K562 (cell line): ENCODE measurements around the gene WNT7A. TPM values are rescaled to one million over a fixed set of nuclear protein-coding genes. Genes with fewer than 3 reads are reported as not detected.

Source experiments
- ADNP ChIP-seq: fragments of 200-800 bp; sonication (Bioruptor generic); IDR thresholded peaks from 2 replicates; pipeline ENCODE4 v1.6.1; 2016; ENCODE audit warnings: missing genetic modification characterization, missing compliant biosample characterization
- DIDO1 ChIP-seq: fragments of 450-650 bp; IDR thresholded peaks from 2 replicates; pipeline ENCODE4 v1.6.1; 2016; ENCODE audit warnings: low read depth, missing biosample characterization, missing genetic modification characterization
- HLTF ChIP-seq: fragments of 450-650 bp; IDR thresholded peaks from 2 replicates; pipeline ENCODE4 v1.6.1; 2016
- HMGN3 ChIP-seq: IDR thresholded peaks from 2 replicates; pipeline ENCODE4 v1.6.1; 2011; ENCODE audit warnings: borderline replicate concordance, low read depth, mild to moderate bottlenecking, mixed read lengths, low read length; ENCODE audit not compliant: insufficient read length; ENCODE audit errors: extremely low read depth
- KLF1 ChIP-seq: fragments of 450-650 bp; IDR thresholded peaks from 2 replicates; pipeline ENCODE4 v1.6.1; 2016; ENCODE audit warnings: missing genetic modification characterization, missing compliant biosample characterization
- KLF10 ChIP-seq: fragments of 250-450 bp; sonication (Bioruptor Pico); IDR thresholded peaks from 2 replicates; pipeline ENCODE4 v1.6.1; 2021; ENCODE audit warnings: matching md5 sums
- KLF13 ChIP-seq: fragments of 450-650 bp; IDR thresholded peaks from 2 replicates; pipeline ENCODE4 v1.6.1; 2016; ENCODE audit warnings: missing genetic modification characterization, low read depth, mild to moderate bottlenecking, missing compliant biosample characterization, moderate library complexity, borderline replicate concordance
- MTA2 ChIP-seq: fragments of 450-650 bp; IDR thresholded peaks from 2 replicates; pipeline ENCODE4 v1.6.1; 2016; ENCODE audit warnings: low read depth
- NFRKB ChIP-seq: fragments of 450-650 bp; IDR thresholded peaks from 2 replicates; pipeline ENCODE4 v1.6.1; 2016; ENCODE audit warnings: low read depth
- PYGO2 ChIP-seq: fragments of 450-650 bp; IDR thresholded peaks from 2 replicates; pipeline ENCODE4 v1.6.1; 2016; ENCODE audit warnings: mild to moderate bottlenecking, missing genetic modification characterization, moderate library complexity, missing compliant biosample characterization
- RBM14 ChIP-seq: fragments of 200-400 bp; formaldehyde crosslinking; IDR thresholded peaks from 2 replicates; pipeline ENCODE4 v1.6.1; 2018; ENCODE audit warnings: low read depth, mild to moderate bottlenecking, low read length, moderate library complexity, borderline replicate concordance; ENCODE audit not compliant: insufficient read depth
- SNRNP70 ChIP-seq: fragments of 200-400 bp; formaldehyde crosslinking; optimal IDR thresholded peaks from 2 replicates; pipeline ENCODE3; 2017; ENCODE audit warnings: low read depth, low read length
- TCFL5 ChIP-seq: fragments of 250-450 bp; sonication (Bioruptor Pico); conservative IDR thresholded peaks from 2 replicates; pipeline ENCODE4 v1.6.1; 2021; ENCODE audit warnings: mild to moderate bottlenecking, moderate library complexity, matching md5 sums
- WHSC1 ChIP-seq: IDR thresholded peaks from one replicate; pipeline ENCODE4 v1.6.1; 2012; ENCODE audit warnings: low read length, control low read depth, inconsistent platforms
- ZBTB49 ChIP-seq: sonication (generic); formaldehyde crosslinking; IDR thresholded peaks from 2 replicates; pipeline ENCODE4 v1.8.0; 2022; ENCODE audit warnings: missing genetic modification reagents, mild to moderate bottlenecking, borderline replicate concordance
- ZC3H4 ChIP-seq: sonication (generic); formaldehyde crosslinking; IDR thresholded peaks from 2 replicates; pipeline ENCODE4 v1.9.0; 2021; ENCODE audit warnings: missing genetic modification reagents, borderline replicate concordance
- ZNF398 ChIP-seq: fragments of 250-450 bp; sonication (Bioruptor Pico); IDR thresholded peaks from 2 replicates; pipeline ENCODE4 v1.8.0; 2021; ENCODE audit warnings: moderate library complexity, mild to moderate bottlenecking, inconsistent platforms
- ZNF512 ChIP-seq: IDR thresholded peaks from 2 replicates; pipeline ENCODE4 v1.6.1; 2016; ENCODE audit warnings: missing genetic modification characterization, missing compliant biosample characterization
- polyA plus RNA-seq, 8 experiments: library from polyadenylated mRNA; depleted of rRNA in 4 of 8; stranded (reverse) in 5 of 8; unstranded in 3 of 8; fragments of >200 nt; fragmentation: Nextera tagmentation in 2 of 8; fragmentation: Illumina TruSeq in 1 of 8; extraction: Ambion mirVana in 2 of 8; extraction: Trizol in 1 of 8; gene quantifications; 2 replicates each; pipeline versions ENCODE4 v1.2.1 to v1.2.3, GENCODE V29; 2011 to 2014; ENCODE audit warnings: inconsistent platforms in 1 of 8, missing spikeins in 1 of 8
- total RNA-seq, 7 experiments: library from RNA; depleted of rRNA in 6 of 7; stranded (reverse); fragments of >200 nt in 6 of 7; fragmentation: Illumina TruSeq in 2 of 7; extraction: Trizol in 2 of 7; gene quantifications; 2 replicates each; pipeline versions ENCODE4 v1.2.1 to v1.2.3, GENCODE V29; 2011 to 2021; ENCODE audit warnings: low replicate concordance in 1 of 7
- TF ChIP-seq, protein P1 (sequence below): fragments of 450-650 bp; IDR thresholded peaks from 2 replicates; pipeline ENCODE4 v1.6.1; 2018; ENCODE audit warnings: mild to moderate bottlenecking, low read depth; ENCODE audit not compliant: partially characterized antibody
- TF ChIP-seq, protein P2 (sequence below): sonication (generic); formaldehyde crosslinking; IDR thresholded peaks from 2 replicates; pipeline ENCODE4 v1.9.0; 2022; ENCODE audit warnings: mild to moderate bottlenecking, missing genetic modification reagents

The WNT7A gene
- total and polyA plus RNA-seq, 9 of the 15 experiments (the other 6 are each of a cell fraction or from before 2014, with no cell fraction given), result 0.03 TPM; not detected in 8

DNA sequence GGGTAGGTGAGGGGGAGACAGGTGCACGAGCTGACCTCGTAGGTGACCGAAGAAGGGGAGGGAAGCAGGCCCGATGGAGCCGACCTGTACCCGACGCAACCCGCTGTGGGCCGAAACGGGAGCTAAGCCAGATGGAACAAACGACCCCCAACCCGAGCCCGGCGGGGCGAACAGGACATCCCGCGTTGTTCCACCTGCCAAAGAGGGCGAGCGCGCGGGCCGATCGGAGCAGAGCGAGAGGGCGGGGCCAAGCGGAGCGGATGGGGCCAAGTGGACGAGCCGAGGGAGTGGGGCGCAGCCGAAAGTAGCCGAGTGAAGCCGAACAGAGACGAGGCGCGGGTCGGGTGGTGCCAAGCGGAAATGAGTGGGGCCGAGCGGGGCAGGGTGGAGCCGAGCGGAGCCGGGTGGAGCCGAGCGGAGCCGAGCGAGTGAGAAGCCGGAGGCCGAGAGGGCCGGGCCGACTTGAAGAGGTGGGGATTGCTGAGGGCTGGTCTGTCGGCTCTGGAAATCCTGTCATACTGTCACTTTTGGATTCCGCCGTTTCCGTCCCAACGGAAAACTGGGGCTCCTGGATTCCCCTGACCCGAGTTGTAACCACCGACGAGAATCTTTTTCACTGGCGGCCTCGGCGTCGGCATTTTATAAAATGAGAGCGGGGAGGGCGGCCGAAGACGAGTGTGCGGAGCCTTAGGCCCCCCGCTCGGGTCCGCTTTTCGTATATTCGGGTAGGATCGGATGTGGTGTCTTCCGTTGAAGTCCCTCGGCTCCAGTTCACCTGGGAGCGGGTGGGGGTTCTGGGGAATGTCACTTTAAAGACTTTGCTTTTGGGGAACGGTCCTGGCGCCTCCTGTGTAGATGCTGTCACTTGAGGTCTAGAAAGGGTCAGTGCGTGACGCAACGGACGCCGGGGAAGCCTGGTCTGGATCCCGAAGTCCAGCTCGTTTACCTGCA lies 15.6 kb upstream of the WNT7A start (continued):
- TF ChIP-seq ZC3H4 (CRISPR knock-in tag), result no peak
- TF ChIP-seq ZBTB49, result no peak
- no peak for TF ChIP-seq ADNP (tag)
- TF ChIP-seq PYGO2 (tag), result no peak
- no peak for TF ChIP-seq SNRNP70
- TF ChIP-seq HMGN3, result peak; percentile 57
- no peak for TF ChIP-seq DIDO1 (tag)
- no peak for TF ChIP-seq ZNF398 (CRISPR knock-in tag)
- no peak for TF ChIP-seq TCFL5 (CRISPR knock-in tag)
- TF ChIP-seq NFRKB, result no peak
- TF ChIP-seq, protein P1, sequence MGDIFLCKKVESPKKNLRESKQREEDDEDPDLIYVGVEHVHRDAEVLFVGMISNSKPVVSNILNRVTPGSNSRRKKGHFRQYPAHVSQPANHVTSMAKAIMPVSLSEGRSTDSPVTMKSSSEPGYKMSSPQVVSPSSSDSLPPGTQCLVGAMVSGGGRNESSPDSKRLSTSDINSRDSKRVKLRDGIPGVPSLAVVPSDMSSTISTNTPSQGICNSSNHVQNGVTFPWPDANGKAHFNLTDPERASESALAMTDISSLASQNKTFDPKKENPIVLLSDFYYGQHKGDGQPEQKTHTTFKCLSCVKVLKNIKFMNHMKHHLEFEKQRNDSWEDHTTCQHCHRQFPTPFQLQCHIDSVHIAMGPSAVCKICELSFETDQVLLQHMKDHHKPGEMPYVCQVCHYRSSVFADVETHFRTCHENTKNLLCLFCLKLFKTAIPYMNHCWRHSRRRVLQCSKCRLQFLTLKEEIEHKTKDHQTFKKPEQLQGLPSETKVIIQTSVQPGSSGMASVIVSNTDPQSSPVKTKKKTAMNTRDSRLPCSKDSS, result no peak
- no peak for TF ChIP-seq WHSC1
- TF ChIP-seq, protein P2, sequence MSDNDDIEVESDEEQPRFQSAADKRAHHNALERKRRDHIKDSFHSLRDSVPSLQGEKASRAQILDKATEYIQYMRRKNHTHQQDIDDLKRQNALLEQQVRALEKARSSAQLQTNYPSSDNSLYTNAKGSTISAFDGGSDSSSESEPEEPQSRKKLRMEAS (CRISPR knock-in tag), result peak; percentile 29; the same call in 1 of the 2 replicates
- no peak for TF ChIP-seq RBM14
- TF ChIP-seq HLTF, result no peak
- TF ChIP-seq MTA2, result no peak
- no peak for TF ChIP-seq ZNF512 (tag)
- TF ChIP-seq KLF1 (tag), result no peak
- no peak for TF ChIP-seq KLF13 (tag)
- no peak for TF ChIP-seq KLF10 (CRISPR knock-in tag)
